G401 (cell line): ENCODE data around the gene DET1. TPM values are rescaled to one million over a fixed set of nuclear protein-coding genes. Genes with fewer than 3 reads are reported as not detected.
"Not testable (repeated sequence)": the region's sequence is repeated elsewhere in the genome, so short reads cannot be mapped to it uniquely, and the experiment has no call there.

Source experiments
- DNase-seq: peaks from one replicate; pipeline ENCODE4 v3.0.0-alpha.2; 2015; ENCODE audit warnings: low spot score
- in situ Hi-C: cut with HindIII; loops from 2 replicates; pipeline ENCODE4 v1.10.0; 2016; ENCODE audit warnings: low sequenced_read_pairs, mixed read lengths
- total RNA-seq: library from RNA; depleted of rRNA; stranded (reverse); fragments of >200 nt; shearing (Covaris generic); gene quantifications from 2 replicates; pipeline ENCODE4 v1.2.3, GENCODE V29; 2014; rRNA removed

Gene DET1
- total RNA-seq, 1 experiment from 2014 or later: 4.2 TPM

GRCh38 chr15:88473661-88474293 is 72.7 kb downstream of the DET1 start:
- in situ Hi-C loops: loop anchor here (10.0 kb wide), 1 partner anchor 141 kb away; no protein-coding TSS in a partner anchor
- DNase-seq: not testable (repeated sequence)

- no peak for DNase-seq
- in situ Hi-C loops: loop anchor here (10.0 kb wide), 1 partner anchor 143 kb away; no protein-coding TSS in a partner anchor
Observed at GRCh38 chr15:88472225-88472624, 74.3 kb downstream of the DET1 start.

GRCh38 chr15:88470625-88471372 is 75.7 kb downstream of the DET1 start:
- DNase-seq: no peak
- in situ Hi-C loops: loop anchor here (10.0 kb wide), 1 partner anchor 144 kb away; no protein-coding TSS in a partner anchor

GRCh38 chr15:88469321-88469720 is 77.2 kb downstream of the DET1 start:
- in situ Hi-C loops: no loop called here
- DNase-seq: no peak

- DNase-seq, in situ Hi-C loops: not testable (repeated sequence)
Observed at GRCh38 chr15:88468721-88469120, 77.8 kb downstream of the DET1 start.

GRCh38 chr15:88467935-88468528 is 78.4 kb downstream of the DET1 start:
- no peak for DNase-seq
- in situ Hi-C loops: no loop called here

- DNase-seq: peak; percentile 90
- in situ Hi-C loops: no loop called here
Observed at GRCh38 chr15:88467073-88467934, 79.2 kb downstream of the DET1 start, which contains the start of the genes MRPL46 and MRPS11. TSS of gene MRPL46 (minus strand) at chr15:88467388. CDS start at chr15:88467377, 11 bp downstream. TSS of gene MRPS11 (plus strand) at chr15:88467708. CDS start at chr15:88467718, 10 bp downstream.

- in situ Hi-C loops: no loop called here
- DNase-seq: no peak
Observed at GRCh38 chr15:88465633-88466224, 80.8 kb downstream of the DET1 start.

- in situ Hi-C loops: no loop called here
- no peak for DNase-seq
Observed at GRCh38 chr15:88463870-88464532, 82.5 kb downstream of the DET1 start.

Other genes with a start within 250 kb of the DET1 start
- gene MRPL46, start 79.3 kb downstream of the DET1 start, total RNA-seq: 54.4 and 61.8 TPM in 2 replicates
- gene MRPS11, start 79.0 kb downstream of the DET1 start, total RNA-seq: 63.9 and 88.1 TPM in 2 replicates
- gene AEN, start 74.7 kb upstream of the DET1 start, total RNA-seq: 112 and 148 TPM in 2 replicates
- 6.6 and 12.5 TPM in 2 replicates for gene ISG20, start 92.3 kb upstream of the DET1 start, total RNA-seq